Fibroblast of lung (primary cell): ENCODE data around the gene SIT1. TPM values are rescaled to one million over a fixed set of nuclear protein-coding genes. Genes with fewer than 3 reads are reported as not detected.
A peak's percentile ranks its signal among the peaks of the same experiment; 100 is the strongest.

Experiments used
- DNase-seq, 2 donors: peaks; one replicate each; pipeline versions ENCODE4 v3.0.0 to v3.0.0-alpha.2; 2010; ENCODE audit warnings: low read depth in 2 of 2
- H2AFZ ChIP-seq: 2 replicates; pipeline ENCODE4 v1.5.1; 2012; ENCODE audit warnings: low read length, control low read depth, inconsistent platforms
- H3K27ac ChIP-seq: 2 replicates; pipeline ENCODE4 v1.5.1; 2011; ENCODE audit warnings: low read length, control low read depth; ENCODE audit not compliant: insufficient read depth
- H3K27me3 ChIP-seq: 2 replicates; pipeline ENCODE4 v1.5.1; 2011; ENCODE audit warnings: mild to moderate bottlenecking, low read length; ENCODE audit not compliant: control insufficient read depth, insufficient read depth
- H3K36me3 ChIP-seq: 2 replicates; pipeline ENCODE4 v1.5.1; 2011; ENCODE audit warnings: low read length; ENCODE audit not compliant: control insufficient read depth, insufficient read depth
- H3K4me1 ChIP-seq: 2 replicates; pipeline ENCODE4 v1.5.1; 2011; ENCODE audit warnings: low read length; ENCODE audit not compliant: control insufficient read depth, insufficient read depth; ENCODE audit errors: extremely low read depth
- H3K4me2 ChIP-seq: 2 replicates; pipeline ENCODE4 v1.5.1; 2011; ENCODE audit warnings: low read length, control low read depth; ENCODE audit not compliant: insufficient read depth; ENCODE audit errors: extremely low read depth
- H3K4me3 ChIP-seq, 4 experiments: fragments of 200-600 bp in 1 of 4; sonication (generic) in 1 of 4; replicated peaks in 1 of 4; 2 replicates each; pipeline ENCODE4 v1.5.1; 2011 to 2016; ENCODE audit warnings: low read length in 4 of 4, low read depth in 3 of 4, mild to moderate bottlenecking in 3 of 4, control low read depth in 2 of 4, inconsistent platforms in 1 of 4, mixed read lengths in 1 of 4; ENCODE audit not compliant: insufficient read depth in 1 of 4; ENCODE audit errors: control extremely low read depth in 1 of 4
- H3K79me2 ChIP-seq: 2 replicates; pipeline ENCODE4 v1.5.1; 2012; ENCODE audit warnings: mild to moderate bottlenecking, low read length, inconsistent platforms; ENCODE audit not compliant: control insufficient read depth, insufficient read depth
- H3K9ac ChIP-seq: 2 replicates; pipeline ENCODE4 v1.5.1; 2011; ENCODE audit warnings: mild to moderate bottlenecking, low read length, control low read depth; ENCODE audit not compliant: insufficient read depth
- H3K9me3 ChIP-seq: 2 replicates; pipeline ENCODE4 v1.5.1; 2012; ENCODE audit warnings: low read depth, low read length; ENCODE audit not compliant: control insufficient read depth, insufficient read depth
- H4K20me1 ChIP-seq: 2 replicates; pipeline ENCODE4 v1.5.1; 2011; ENCODE audit warnings: low read length; ENCODE audit not compliant: control insufficient read depth, insufficient read depth; ENCODE audit errors: extremely low read depth
- CTCF ChIP-seq, 2 donors: IDR thresholded peaks in 1 of 2; conservative IDR thresholded peaks in 1 of 2; 1 replicate in 1 of 2; 2 replicates in 1 of 2; pipeline ENCODE4 v1.5.1; 2011 to 2012; ENCODE audit warnings: low read length in 2 of 2, control low read depth in 1 of 2, inconsistent platforms in 1 of 2, low read depth in 1 of 2, mild to moderate bottlenecking in 1 of 2
- EZH2 ChIP-seq: IDR thresholded peaks from 2 replicates; pipeline ENCODE4 v1.5.1; 2012; ENCODE audit warnings: low read length, control low read depth, mild to moderate bottlenecking; ENCODE audit errors: missing control alignments
- polyA plus RNA-seq, 2 donors: library from polyadenylated mRNA; depleted of rRNA in 1 of 2; stranded (reverse) in 1 of 2; unstranded in 1 of 2; fragments of >200 nt; gene quantifications; 2 replicates each; pipeline ENCODE4 v1.2.1, GENCODE V29; 2011 to 2012; ENCODE audit warnings: missing spikeins in 1 of 2
- total RNA-seq: library from RNA; depleted of rRNA; stranded (reverse); fragments of >200 nt; gene quantifications from 2 replicates; pipeline ENCODE4 v1.2.1, GENCODE V29; 2014

The SIT1 gene
- total and polyA plus RNA-seq, 2 donors (not counting 1 experiment from before 2014, with no cell fraction given): 0.17 TPM; not detected in 1

GRCh38 chr9:35618325-35618727 is 32.4 kb downstream of the SIT1 start, which contains the start of gene CD72:
Gene CD72 (minus strand): TSS chr9:35618413. CDS start chr9:35618303, 110 bp downstream.
- no peak for TF ChIP-seq CTCF (conservative IDR thresholded peaks at IDR 0.05 in 1 of 2, IDR thresholded peaks at IDR 0.05 in 1 of 2; ENCODE audit: low read depth in 1 of 2, low read length in 2 of 2)
- no peak for TF ChIP-seq EZH2
- no peak for DNase-seq
- no peak within 1 kb of the TSS for H3K27ac ChIP-seq
- no peaks in the 10 kb centered on the region for H3K79me2 ChIP-seq
- H3K9me3 ChIP-seq: no peaks in the 10 kb centered on the region
- peak within 1 kb of the TSS; percentile 73 for H2AFZ ChIP-seq
- H3K4me3 ChIP-seq: peak within 1 kb of the TSS in 3 of 4 experiments; percentile 31 to 44 (median 40)
- H3K36me3 ChIP-seq: no peaks in the 10 kb centered on the region
- no peaks in the 10 kb centered on the region for H4K20me1 ChIP-seq
- H3K4me2 ChIP-seq: peak within 1 kb of the TSS; percentile 62
- H3K4me1 ChIP-seq: no peaks in the 10 kb centered on the region
- H3K27me3 ChIP-seq: peaks cover 29% of the 10 kb centered on the region
- H3K9ac ChIP-seq: no peak within 1 kb of the TSS

GRCh38 chr9:35617548-35617947 is 33.2 kb downstream of the SIT1 start:
- Histone ChIP-seq H3K27me3 (peaks cover 29% of the 10 kb centered on the region), H3K4me1 (no peaks in the 10 kb centered on the region), H3K4me2 (peak overlapping the region; percentile 62), H3K9ac (no peak overlapping the region), H2AFZ (peak overlapping the region; percentile 73), H3K4me3 (peak overlapping the region in 1 of 4 experiments; percentile 44), H3K36me3 (no peaks in the 10 kb centered on the region), H3K27ac (no peak overlapping the region), H3K9me3 (no peaks in the 10 kb centered on the region), H3K79me2 (no peaks in the 10 kb centered on the region), H4K20me1 (no peaks in the 10 kb centered on the region)
- no peak for TF ChIP-seq EZH2
- TF ChIP-seq CTCF (conservative IDR thresholded peaks at IDR 0.05 in 1 of 2, IDR thresholded peaks at IDR 0.05 in 1 of 2; ENCODE audit: low read depth in 1 of 2, low read length in 2 of 2): no peak
- no peak for DNase-seq

GRCh38 chr9:35616681-35617459 is 33.9 kb downstream of the SIT1 start:
- peaks cover 29% of the 10 kb centered on the region for H3K27me3 ChIP-seq
- peak overlapping the region; percentile 62 for H3K4me2 ChIP-seq
- no peaks in the 10 kb centered on the region for H3K9me3 ChIP-seq
- peak; percentile 61 to 66 for DNase-seq
- H3K27ac ChIP-seq: no peak overlapping the region
- H3K36me3 ChIP-seq: no peaks in the 10 kb centered on the region
- H3K79me2 ChIP-seq: no peaks in the 10 kb centered on the region
- H3K4me1 ChIP-seq: no peaks in the 10 kb centered on the region
- H2AFZ ChIP-seq: peak overlapping the region; percentile 73
- peak overlapping the region in 3 of 4 experiments; percentile 31 to 44 (median 40) for H3K4me3 ChIP-seq
- H3K9ac ChIP-seq: no peak overlapping the region
- H4K20me1 ChIP-seq: no peaks in the 10 kb centered on the region
- TF ChIP-seq EZH2: no peak
- TF ChIP-seq CTCF (conservative IDR thresholded peaks at IDR 0.05 in 1 of 2, IDR thresholded peaks at IDR 0.05 in 1 of 2; ENCODE audit: low read depth in 1 of 2, low read length in 2 of 2): peak in 1 of 2 donors; percentile 4
